Glomerular endothelial cell (primary cell): ENCODE data around the gene PLXNA3. TPM values are rescaled to one million over a fixed set of nuclear protein-coding genes. Genes with fewer than 3 reads are reported as not detected.

ENCODE experiments used
- DNase-seq: peaks from one replicate; pipeline ENCODE4 v3.0.0-alpha.2; 2011; ENCODE audit warnings: low read depth, low spot score; ENCODE audit errors: extremely low read depth
- total RNA-seq: library from RNA; depleted of rRNA; stranded (reverse); fragments of >200 nt; gene quantifications from 2 replicates; pipeline ENCODE4 v1.2.3, GENCODE V29; 2015

Gene PLXNA3
- total RNA-seq, 1 donor from 2014 or later = 29.2 TPM

DNA sequence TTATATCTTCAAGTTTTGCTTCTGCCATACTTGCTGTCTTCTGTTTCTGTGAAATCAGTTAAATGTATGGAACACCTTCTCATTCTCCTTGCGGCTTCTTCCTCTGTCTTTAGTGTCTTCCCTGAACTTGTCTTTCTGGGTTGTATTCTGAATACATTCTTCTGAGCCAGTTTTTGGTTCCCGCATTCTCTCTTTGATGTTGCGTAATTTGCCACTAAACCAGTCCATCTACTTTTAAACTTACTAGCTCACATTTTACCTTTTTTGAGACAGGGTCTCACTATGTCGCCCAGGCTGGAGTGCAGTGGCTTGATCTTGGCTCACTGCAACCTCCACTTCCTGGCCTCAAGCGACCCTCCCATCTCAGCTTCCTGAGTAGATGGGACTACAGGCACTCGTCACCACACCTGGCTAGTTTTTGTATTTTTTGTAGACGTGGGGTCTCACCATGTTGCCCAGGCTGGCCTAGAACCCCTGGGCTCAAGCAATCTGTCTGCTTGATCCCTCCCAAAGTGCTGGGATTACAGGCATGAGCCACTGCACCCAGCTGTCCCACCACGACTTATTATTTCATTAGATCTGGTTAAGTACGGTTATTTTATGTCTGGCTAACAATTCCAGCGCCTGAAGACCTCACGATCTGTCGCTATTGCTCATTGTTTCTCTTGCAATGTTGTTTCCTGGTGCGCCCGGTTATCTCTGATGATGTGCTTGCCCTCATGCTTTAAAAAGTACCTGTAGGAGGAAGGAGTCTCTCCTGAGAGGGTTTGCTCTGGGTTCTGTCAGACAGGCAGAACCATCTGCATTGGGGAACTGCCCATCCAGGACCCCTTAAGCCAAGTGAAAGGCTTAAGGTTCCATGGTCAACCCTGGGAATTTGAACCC is 67.8 kb downstream of the PLXNA3 start:
- no peak for DNase-seq

DNA sequence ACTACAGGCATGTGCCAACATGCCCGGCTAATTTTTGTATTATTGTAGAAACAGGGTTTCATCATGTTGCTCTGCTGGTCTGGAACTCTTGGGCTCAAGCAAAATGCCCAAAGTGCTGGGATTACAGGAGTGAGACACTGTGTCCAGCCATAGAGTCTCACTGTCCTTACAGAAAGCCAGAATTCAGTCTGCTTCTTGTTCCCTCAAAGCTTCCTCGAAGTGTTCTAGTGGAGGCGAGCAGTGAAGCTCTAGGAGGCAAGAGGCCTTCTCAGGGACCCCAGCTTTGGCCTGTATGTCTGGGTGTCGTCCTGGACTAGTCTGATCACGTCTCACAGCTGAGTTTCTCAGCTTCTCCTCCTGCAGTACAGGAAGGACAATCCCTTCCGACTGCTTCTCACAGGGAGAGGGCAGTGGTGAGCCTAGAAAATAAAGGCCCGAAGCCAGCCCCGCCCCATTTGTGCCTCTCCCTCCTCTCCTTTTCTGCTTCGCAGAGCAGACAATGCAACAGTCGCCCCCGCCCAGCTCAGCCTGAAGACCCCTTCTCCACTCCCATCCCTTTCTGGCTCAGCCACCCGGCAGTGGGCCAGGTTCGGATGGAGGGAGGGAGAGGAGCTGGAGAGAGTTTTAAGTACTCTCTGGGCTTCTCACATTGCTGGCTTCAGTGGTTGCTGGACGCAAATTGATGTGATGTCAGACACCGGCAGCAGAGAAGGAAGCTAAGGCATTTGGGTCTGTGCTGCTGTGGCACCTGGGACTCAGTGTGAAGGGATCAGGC is 69.0 kb downstream of the PLXNA3 start:
- DNase-seq = no peak

Other genes starting within 250 kb of the PLXNA3 start
- not detected in 2 replicates for gene OPN1MW2, start 238.5 kb upstream of the PLXNA3 start, total RNA-seq
- gene OPN1MW3, start 200.7 kb upstream of the PLXNA3 start, total RNA-seq = not detected in 2 replicates
- not detected in 2 replicates for gene TEX28, start 163.2 kb upstream of the PLXNA3 start, total RNA-seq
- gene TKTL1, start 162.5 kb upstream of the PLXNA3 start, total RNA-seq = not detected in 2 replicates
- 2,158 and 2,243 TPM in 2 replicates for gene FLNA, start 83.6 kb upstream of the PLXNA3 start, total RNA-seq
- 61.2 and 64.1 TPM in 2 replicates for gene EMD, start 79.0 kb upstream of the PLXNA3 start, total RNA-seq
- 5,051 and 8,288 TPM in 2 replicates for gene RPL10, start 59.9 kb upstream of the PLXNA3 start, total RNA-seq
- gene DNASE1L1, start 49.0 kb upstream of the PLXNA3 start, total RNA-seq = 71.8 and 97.7 TPM in 2 replicates
- 37.7 and 75.2 TPM in 2 replicates for gene TAFAZZIN, start 46.7 kb upstream of the PLXNA3 start, total RNA-seq
- 115 and 164 TPM in 2 replicates for gene ATP6AP1, start 29.6 kb upstream of the PLXNA3 start, total RNA-seq
- gene GDI1, start 21.1 kb upstream of the PLXNA3 start, total RNA-seq = 84.3 and 115 TPM in 2 replicates
- gene FAM50A, start 14.1 kb upstream of the PLXNA3 start, total RNA-seq = 78.8 and 92.5 TPM in 2 replicates
- gene LAGE3, start 21.0 kb downstream of the PLXNA3 start, total RNA-seq = 28.0 and 28.9 TPM in 2 replicates
- gene UBL4A, start 28.3 kb downstream of the PLXNA3 start, total RNA-seq = 41.1 TPM in 2 replicates
- gene SLC10A3, start 32.3 kb downstream of the PLXNA3 start, total RNA-seq = 31.8 and 33.3 TPM in 2 replicates
- 35.4 and 36.4 TPM in 2 replicates for gene FAM3A, start 58.0 kb downstream of the PLXNA3 start, total RNA-seq
- 81.1 and 102 TPM in 2 replicates for gene G6PD, start 88.6 kb downstream of the PLXNA3 start, total RNA-seq
- gene IKBKG, start 89.3 kb downstream of the PLXNA3 start, total RNA-seq = 13.5 and 18.8 TPM in 2 replicates
- not detected in 2 replicates for gene CTAG1A, start 126.9 kb downstream of the PLXNA3 start, total RNA-seq
- gene CTAG1B, start 161.0 kb downstream of the PLXNA3 start, total RNA-seq = not detected in 2 replicates
- not detected in 2 replicates for gene CTAG2, start 195.3 kb downstream of the PLXNA3 start, total RNA-seq